ENCODE data around the gene C1orf50.

C1orf50 gene

GRCh38 chr1:42759114-42759513, 7.9 kb upstream of the C1orf50 start:
- DNase-seq (ENCODE audit: low read depth), result no peak

GRCh38 chr1:42761567-42761966, 5.5 kb upstream of the C1orf50 start:
- no peak for DNase-seq (ENCODE audit: low read depth)

GRCh38 chr1:42762269-42762668, 4.8 kb upstream of the C1orf50 start:
- no peak for DNase-seq (ENCODE audit: low read depth)

- DNase-seq (ENCODE audit: low read depth), result no peak
These were observed 1.8 kb upstream of the C1orf50 start for GRCh38 chr1:42765269-42765668.

GRCh38 chr1:42765832-42766740, 963 bp upstream of the C1orf50 start:
- no peak for DNase-seq (ENCODE audit: low read depth)

GRCh38 chr1:42767510-42768000, 506 bp downstream of the C1orf50 start:
- DNase-seq (ENCODE audit: low read depth), result no peak

- DNase-seq (ENCODE audit: low read depth), result no peak
These were observed 1.1 kb downstream of the C1orf50 start for GRCh38 chr1:42768172-42768571.

GRCh38 chr1:42769811-42770210, 2.8 kb downstream of the C1orf50 start:
- DNase-seq (ENCODE audit: low read depth), result no peak

GRCh38 chr1:42773420-42773819, 6.4 kb downstream of the C1orf50 start:
- no peak for DNase-seq (ENCODE audit: low read depth)

- no peak for DNase-seq (ENCODE audit: low read depth)
These were observed 8.0 kb downstream of the C1orf50 start for GRCh38 chr1:42774928-42775526.

- no peak for DNase-seq (ENCODE audit: low read depth)
These were observed 9.5 kb downstream of the C1orf50 start for GRCh38 chr1:42776502-42776901.

GRCh38 chr1:42777852-42778251, 10.8 kb downstream of the C1orf50 start:
- no peak for DNase-seq (ENCODE audit: low read depth)

GRCh38 chr1:42779725-42780124, 12.7 kb downstream of the C1orf50 start:
- no peak for DNase-seq (ENCODE audit: low read depth)

GRCh38 chr1:42780176-42780575, 13.1 kb downstream of the C1orf50 start:
- DNase-seq (ENCODE audit: low read depth), result no peak

GRCh38 chr1:42783092-42783491, 16.0 kb downstream of the C1orf50 start:
- no peak for DNase-seq (ENCODE audit: low read depth)

GRCh38 chr1:42784547-42784945, 17.5 kb downstream of the C1orf50 start:
- no peak for DNase-seq (ENCODE audit: low read depth)

- no peak for DNase-seq (ENCODE audit: low read depth)
These were observed 18.1 kb downstream of the C1orf50 start, which contains the start of gene TMEM269 for GRCh38 chr1:42784946-42785693. Gene TMEM269 (plus strand): TSS chr1:42784991. CDS start chr1:42789894, 4,903 bp downstream.

GRCh38 chr1:42786097-42786496, 19.0 kb downstream of the C1orf50 start:
- no peak for DNase-seq (ENCODE audit: low read depth)

- no peak for DNase-seq (ENCODE audit: low read depth)
These were observed 21.0 kb downstream of the C1orf50 start for GRCh38 chr1:42788021-42788420.

GRCh38 chr1:42793824-42794223, 26.8 kb downstream of the C1orf50 start:
- no peak for DNase-seq (ENCODE audit: low read depth)

- DNase-seq (ENCODE audit: low read depth), result no peak
These were observed 30.4 kb downstream of the C1orf50 start for GRCh38 chr1:42797414-42797813.

- no peak for DNase-seq (ENCODE audit: low read depth)
These were observed 30.9 kb downstream of the C1orf50 start for GRCh38 chr1:42797979-42798378.

Measured in CMK (cell line).